MM.1S (cell line): ENCODE data around the gene FARS2.

ENCODE experiments used
- DNase-seq: peaks from one replicate; pipeline ENCODE4 v3.0.0-alpha.2; 2015
- H2AFZ ChIP-seq: fragments of 300-600 bp; sonication (generic); 2 replicates; pipeline ENCODE4 v1.6.0; 2016; ENCODE audit warnings: antibody characterized with exemption, low read length
- H3F3A ChIP-seq: fragments of 300-600 bp; sonication (generic); 2 replicates; pipeline ENCODE4 v1.6.1; 2016; ENCODE audit warnings: mild to moderate bottlenecking, antibody characterized with exemption, low read length, moderate library complexity, mixed read lengths; ENCODE audit not compliant: insufficient read depth
- H3K27ac ChIP-seq: fragments of 300-600 bp; sonication (generic); 2 replicates; pipeline ENCODE4 v1.5.1; 2016; ENCODE audit warnings: mild to moderate bottlenecking, low read length
- H3K27me3 ChIP-seq: fragments of 300-600 bp; sonication (generic); replicated peaks from 2 replicates; pipeline ENCODE4 v1.6.0; 2016; ENCODE audit warnings: low read length; ENCODE audit not compliant: insufficient read depth
- H3K36me3 ChIP-seq: fragments of 300-600 bp; sonication (generic); replicated peaks from 2 replicates; pipeline ENCODE4 v1.6.1; 2016; ENCODE audit warnings: mild to moderate bottlenecking, low read length, mixed read lengths; ENCODE audit not compliant: insufficient read depth
- H3K4me1 ChIP-seq: fragments of 300-600 bp; sonication (generic); 2 replicates; pipeline ENCODE4 v1.6.1; 2016; ENCODE audit warnings: low read length, mixed read lengths
- H3K4me2 ChIP-seq: fragments of 300-600 bp; sonication (generic); 2 replicates; pipeline ENCODE4 v1.6.0; 2016; ENCODE audit warnings: low read depth, low read length
- H3K4me3 ChIP-seq: fragments of 300-600 bp; sonication (generic); 2 replicates; pipeline ENCODE4 v1.5.1; 2016; ENCODE audit warnings: low read length, mixed read lengths
- H3K79me2 ChIP-seq: fragments of 300-600 bp; sonication (generic); 2 replicates; pipeline ENCODE4 v1.6.1; 2016; ENCODE audit warnings: mixed run types, low read length, mixed read lengths
- H3K9ac ChIP-seq: fragments of 300-600 bp; sonication (generic); 2 replicates; pipeline ENCODE4 v1.6.1; 2016; ENCODE audit warnings: low read length, mixed read lengths
- H3K9me2 ChIP-seq: fragments of 300-600 bp; sonication (generic); replicated peaks from 2 replicates; pipeline ENCODE4 v1.6.1; 2016; ENCODE audit warnings: mild to moderate bottlenecking, low read length, mixed read lengths; ENCODE audit not compliant: insufficient read depth
- H3K9me3 ChIP-seq: fragments of 300-600 bp; sonication (generic); replicated peaks from 2 replicates; pipeline ENCODE4 v1.6.1; 2016; ENCODE audit warnings: mild to moderate bottlenecking, low read length, mixed read lengths; ENCODE audit not compliant: insufficient read depth
- H4K20me1 ChIP-seq: fragments of 300-600 bp; sonication (generic); 2 replicates; pipeline ENCODE4 v1.6.1; 2016; ENCODE audit warnings: mild to moderate bottlenecking, low read length, moderate library complexity, mixed read lengths; ENCODE audit not compliant: insufficient read depth
- EZH2 ChIP-seq: fragments of 300-600 bp; sonication (generic); optimal IDR thresholded peaks from 2 replicates; pipeline ENCODE3; 2017; ENCODE audit warnings: low read depth, mild to moderate bottlenecking, antibody characterized with exemption, low read length, mixed read lengths
- EZH2phosphoT487 ChIP-seq: fragments of 300-600 bp; sonication (generic); IDR thresholded peaks from 2 replicates; pipeline ENCODE4 v1.6.1; 2018; ENCODE audit warnings: antibody characterized with exemption, low read length
- TF ChIP-seq, protein P1 (sequence below): fragments of 300-600 bp; sonication (generic); IDR thresholded peaks from 2 replicates; pipeline ENCODE4 v1.5.1; 2016; ENCODE audit warnings: antibody characterized with exemption, low read length, mixed read lengths

Gene FARS2

GRCh38 chr6:5383856-5384255 is 122.5 kb downstream of the FARS2 start:
- no peaks in the 10 kb centered on the region for H3K9me3 ChIP-seq
- H3K27me3 ChIP-seq = no peaks in the 10 kb centered on the region
- H3K9me2 ChIP-seq = no peaks in the 10 kb centered on the region
- no peaks in the 10 kb centered on the region for H3K79me2 ChIP-seq
- H3K4me3 ChIP-seq = no peak overlapping the region
- TF ChIP-seq EZH2phosphoT487 (no peak), EZH2 (no peak)
- TF ChIP-seq, protein P1, sequence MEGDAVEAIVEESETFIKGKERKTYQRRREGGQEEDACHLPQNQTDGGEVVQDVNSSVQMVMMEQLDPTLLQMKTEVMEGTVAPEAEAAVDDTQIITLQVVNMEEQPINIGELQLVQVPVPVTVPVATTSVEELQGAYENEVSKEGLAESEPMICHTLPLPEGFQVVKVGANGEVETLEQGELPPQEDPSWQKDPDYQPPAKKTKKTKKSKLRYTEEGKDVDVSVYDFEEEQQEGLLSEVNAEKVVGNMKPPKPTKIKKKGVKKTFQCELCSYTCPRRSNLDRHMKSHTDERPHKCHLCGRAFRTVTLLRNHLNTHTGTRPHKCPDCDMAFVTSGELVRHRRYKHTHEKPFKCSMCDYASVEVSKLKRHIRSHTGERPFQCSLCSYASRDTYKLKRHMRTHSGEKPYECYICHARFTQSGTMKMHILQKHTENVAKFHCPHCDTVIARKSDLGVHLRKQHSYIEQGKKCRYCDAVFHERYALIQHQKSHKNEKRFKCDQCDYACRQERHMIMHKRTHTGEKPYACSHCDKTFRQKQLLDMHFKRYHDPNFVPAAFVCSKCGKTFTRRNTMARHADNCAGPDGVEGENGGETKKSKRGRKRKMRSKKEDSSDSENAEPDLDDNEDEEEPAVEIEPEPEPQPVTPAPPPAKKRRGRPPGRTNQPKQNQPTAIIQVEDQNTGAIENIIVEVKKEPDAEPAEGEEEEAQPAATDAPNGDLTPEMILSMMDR = no peak
- no peak overlapping the region for H3K4me2 ChIP-seq
- no peaks in the 10 kb centered on the region for H3F3A ChIP-seq
- no peak overlapping the region for H3K27ac ChIP-seq
- DNase-seq = no peak
- no peaks in the 10 kb centered on the region for H3K36me3 ChIP-seq
- no peaks in the 10 kb centered on the region for H4K20me1 ChIP-seq
- no peak overlapping the region for H2AFZ ChIP-seq
- H3K9ac ChIP-seq = no peak overlapping the region
- H3K4me1 ChIP-seq = no peaks in the 10 kb centered on the region

- Histone ChIP-seq H3K4me1 (no peaks in the 10 kb centered on the region), H3K27me3 (no peaks in the 10 kb centered on the region), H3K9me2 (no peaks in the 10 kb centered on the region), H3K9ac (no peak overlapping the region), H3K4me3 (no peak overlapping the region), H3K4me2 (no peak overlapping the region), H3K79me2 (no peaks in the 10 kb centered on the region), H3K36me3 (no peaks in the 10 kb centered on the region), H3K27ac (no peak overlapping the region), H3F3A (no peaks in the 10 kb centered on the region), H4K20me1 (no peaks in the 10 kb centered on the region), H2AFZ (no peak overlapping the region), H3K9me3 (no peaks in the 10 kb centered on the region)
- TF ChIP-seq, protein P1 = no peak
- no peak for TF ChIP-seq EZH2
- TF ChIP-seq EZH2phosphoT487 = no peak
- no peak for DNase-seq
Observed at GRCh38 chr6:5384276-5384675, 123.0 kb downstream of the FARS2 start.

GRCh38 chr6:5388326-5388725 is 127.0 kb downstream of the FARS2 start:
- no peak overlapping the region for H3K4me2 ChIP-seq
- H3K36me3 ChIP-seq = no peaks in the 10 kb centered on the region
- H3K27me3 ChIP-seq = no peaks in the 10 kb centered on the region
- H3K27ac ChIP-seq = no peak overlapping the region
- no peak overlapping the region for H2AFZ ChIP-seq
- no peaks in the 10 kb centered on the region for H3K4me1 ChIP-seq
- no peaks in the 10 kb centered on the region for H3K9me3 ChIP-seq
- no peak overlapping the region for H3K9ac ChIP-seq
- no peaks in the 10 kb centered on the region for H3K9me2 ChIP-seq
- H3K79me2 ChIP-seq = no peaks in the 10 kb centered on the region
- H3K4me3 ChIP-seq = no peak overlapping the region
- no peaks in the 10 kb centered on the region for H4K20me1 ChIP-seq
- TF ChIP-seq, protein P1 = no peak
- no peaks in the 10 kb centered on the region for H3F3A ChIP-seq
- DNase-seq = no peak
